Chondrocyte (in vitro differentiated cells): ENCODE results near the gene DENND1B. TPM values are rescaled to one million over a fixed set of nuclear protein-coding genes. Genes with fewer than 3 reads are reported as not detected.

Experiments
- DNase-seq: peaks from one replicate; pipeline ENCODE4 v3.0.0; 2021; ENCODE audit warnings: mixed read lengths, low spot score
- H3K27ac Mint-ChIP-seq: one replicate; pipeline ENCODE4 v1.8.0; 2021; ENCODE audit warnings: mild to moderate bottlenecking, moderate library complexity, mixed read lengths; ENCODE audit not compliant: unreplicated experiment
- H3K27me3 Mint-ChIP-seq: 2 replicates; pipeline ENCODE4 v1.8.0; 2021; ENCODE audit warnings: low read depth, mixed read lengths
- H3K36me3 Mint-ChIP-seq: 2 replicates; pipeline ENCODE4 v1.8.0; 2021; ENCODE audit warnings: low read depth, mixed read lengths
- H3K4me1 Mint-ChIP-seq: 2 replicates; pipeline ENCODE4 v1.8.0; 2021; ENCODE audit warnings: low read depth, mild to moderate bottlenecking, mixed read lengths
- H3K4me3 Mint-ChIP-seq: one replicate; pipeline ENCODE4 v1.8.0; 2021; ENCODE audit warnings: mild to moderate bottlenecking, moderate library complexity, mixed read lengths; ENCODE audit not compliant: unreplicated experiment
- H3K9me3 Mint-ChIP-seq: 2 replicates; pipeline ENCODE4 v1.8.0; 2021; ENCODE audit warnings: low read depth, mixed read lengths
- total RNA-seq: library from RNA; stranded (reverse); gene quantifications from 3 replicates; pipeline ENCODE4 v1.2.1, GENCODE V29; 2021
- TF ChIP-seq, protein P1 (sequence below): fragments of 200-600 bp; sonication (generic); IDR thresholded peaks from 2 replicates; pipeline ENCODE4 v1.5.0; 2021; ENCODE audit warnings: antibody characterized with exemption, mild to moderate bottlenecking, moderate library complexity

DENND1B gene
- total RNA-seq, 1 donor from 2014 or later = 10.9 TPM

- Mint-ChIP-seq H3K4me3 (no peak overlapping the region), H3K36me3 (no peaks in the 10 kb centered on the region), H3K27ac (no peak overlapping the region), H3K27me3 (no peaks in the 10 kb centered on the region), H3K9me3 (no peaks in the 10 kb centered on the region), H3K4me1 (peaks cover 6% of the 10 kb centered on the region)
- DNase-seq = no peak
- TF ChIP-seq, protein P1, sequence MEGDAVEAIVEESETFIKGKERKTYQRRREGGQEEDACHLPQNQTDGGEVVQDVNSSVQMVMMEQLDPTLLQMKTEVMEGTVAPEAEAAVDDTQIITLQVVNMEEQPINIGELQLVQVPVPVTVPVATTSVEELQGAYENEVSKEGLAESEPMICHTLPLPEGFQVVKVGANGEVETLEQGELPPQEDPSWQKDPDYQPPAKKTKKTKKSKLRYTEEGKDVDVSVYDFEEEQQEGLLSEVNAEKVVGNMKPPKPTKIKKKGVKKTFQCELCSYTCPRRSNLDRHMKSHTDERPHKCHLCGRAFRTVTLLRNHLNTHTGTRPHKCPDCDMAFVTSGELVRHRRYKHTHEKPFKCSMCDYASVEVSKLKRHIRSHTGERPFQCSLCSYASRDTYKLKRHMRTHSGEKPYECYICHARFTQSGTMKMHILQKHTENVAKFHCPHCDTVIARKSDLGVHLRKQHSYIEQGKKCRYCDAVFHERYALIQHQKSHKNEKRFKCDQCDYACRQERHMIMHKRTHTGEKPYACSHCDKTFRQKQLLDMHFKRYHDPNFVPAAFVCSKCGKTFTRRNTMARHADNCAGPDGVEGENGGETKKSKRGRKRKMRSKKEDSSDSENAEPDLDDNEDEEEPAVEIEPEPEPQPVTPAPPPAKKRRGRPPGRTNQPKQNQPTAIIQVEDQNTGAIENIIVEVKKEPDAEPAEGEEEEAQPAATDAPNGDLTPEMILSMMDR = no peak
These were observed 159.6 kb downstream of the DENND1B start for GRCh38 chr1:197615693-197616011.

DNA sequence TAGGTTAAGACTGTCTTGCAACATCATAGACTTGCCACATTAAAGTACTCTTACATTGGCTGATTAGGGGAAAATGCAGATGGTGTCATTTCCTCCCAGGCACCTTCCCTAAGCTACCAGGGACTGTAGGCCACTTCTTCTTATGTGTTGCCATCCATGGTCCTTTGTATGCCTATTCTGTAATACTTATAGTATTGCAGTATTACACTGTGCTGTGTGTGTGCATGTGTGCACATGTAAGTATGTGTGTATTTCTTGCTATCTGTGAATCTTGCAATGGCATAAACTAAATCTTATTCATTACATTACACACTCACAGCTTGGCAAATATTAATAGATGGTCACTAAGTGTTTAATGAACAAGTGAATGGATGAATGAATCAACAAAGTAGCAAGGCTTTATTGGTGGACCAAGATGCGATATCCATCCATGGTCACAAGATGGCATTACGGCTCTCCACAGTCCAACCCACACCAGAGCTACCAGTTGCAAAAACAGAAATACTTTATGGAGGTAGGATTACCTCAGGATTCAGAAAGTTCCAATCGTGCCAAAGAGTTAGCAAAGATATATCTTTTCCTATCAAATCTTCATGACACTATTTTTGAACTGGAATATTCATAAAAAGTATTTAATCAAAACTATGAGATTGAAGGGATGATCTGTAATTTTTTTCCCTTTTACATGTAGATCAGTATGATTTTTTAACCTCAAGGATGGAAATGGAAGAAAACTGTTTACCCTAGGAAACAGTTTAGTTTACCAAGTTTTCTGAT lies 160.2 kb downstream of the DENND1B start:
- Mint-ChIP-seq H3K4me1 (peaks cover 6% of the 10 kb centered on the region), H3K27me3 (no peaks in the 10 kb centered on the region), H3K9me3 (no peaks in the 10 kb centered on the region), H3K36me3 (no peaks in the 10 kb centered on the region), H3K4me3 (no peak overlapping the region), H3K27ac (peak overlapping the region; percentile 24)
- no peak for DNase-seq
- TF ChIP-seq, protein P1 = peak; percentile 86

GRCh38 chr1:197606168-197606845 lies 169.0 kb downstream of the DENND1B start:
- H3K27me3 Mint-ChIP-seq = no peaks in the 10 kb centered on the region
- H3K36me3 Mint-ChIP-seq = no peaks in the 10 kb centered on the region
- no peaks in the 10 kb centered on the region for H3K9me3 Mint-ChIP-seq
- TF ChIP-seq, protein P1 = no peak
- DNase-seq = no peak
- no peaks in the 10 kb centered on the region for H3K4me1 Mint-ChIP-seq
- no peak overlapping the region for H3K4me3 Mint-ChIP-seq
- H3K27ac Mint-ChIP-seq = no peak overlapping the region

GRCh38 chr1:197604302-197604701 lies 171.0 kb downstream of the DENND1B start:
- DNase-seq = no peak
- no peaks in the 10 kb centered on the region for H3K9me3 Mint-ChIP-seq
- TF ChIP-seq, protein P1 = no peak
- H3K4me1 Mint-ChIP-seq = no peaks in the 10 kb centered on the region
- H3K36me3 Mint-ChIP-seq = no peaks in the 10 kb centered on the region
- no peaks in the 10 kb centered on the region for H3K27me3 Mint-ChIP-seq
- no peak overlapping the region for H3K4me3 Mint-ChIP-seq
- H3K27ac Mint-ChIP-seq = no peak overlapping the region

DNA sequence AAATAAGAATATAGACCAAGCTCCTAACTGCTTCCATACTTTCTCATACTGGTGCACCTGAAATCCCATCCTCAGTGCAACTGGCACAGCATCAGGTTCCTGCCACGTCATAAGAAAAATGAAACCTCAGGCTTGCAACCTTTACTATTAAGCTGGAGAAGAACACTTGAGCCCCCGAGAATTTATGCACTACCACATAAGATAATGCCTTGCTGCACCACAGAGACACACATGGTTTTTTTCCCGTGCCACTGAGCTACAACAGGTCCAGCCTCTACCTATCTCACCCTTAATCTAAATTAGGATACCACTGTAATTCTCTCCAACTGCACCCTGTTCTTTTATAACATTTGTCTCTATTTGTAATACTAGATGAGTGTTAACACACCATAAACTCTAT lies 174.5 kb downstream of the DENND1B start:
- H3K27ac Mint-ChIP-seq = no peak overlapping the region
- TF ChIP-seq, protein P1 = no peak
- H3K4me3 Mint-ChIP-seq = no peak overlapping the region
- H3K9me3 Mint-ChIP-seq = no peaks in the 10 kb centered on the region
- no peaks in the 10 kb centered on the region for H3K36me3 Mint-ChIP-seq
- no peak for DNase-seq
- no peaks in the 10 kb centered on the region for H3K27me3 Mint-ChIP-seq
- H3K4me1 Mint-ChIP-seq = no peaks in the 10 kb centered on the region
